HG03571 (cell line): ENCODE measurements around the gene SOX5.
"Not testable (repeated sequence)": the region's sequence is repeated elsewhere in the genome, so short reads cannot be mapped to it uniquely, and the experiment has no call there.

Experiments
- ATAC-seq: cut with Tn5 transposase; IDR thresholded peaks from one replicate; pipeline ENCODE4 v1.9.1; 2021; ENCODE audit not compliant: unreplicated experiment

Gene SOX5

GRCh38 chr12:23911574-23911973, 37.9 kb downstream of the SOX5 start:
- ATAC-seq, result no peak

- ATAC-seq, result no peak
These were observed 39.9 kb downstream of the SOX5 start for GRCh38 chr12:23909551-23909950.

DNA sequence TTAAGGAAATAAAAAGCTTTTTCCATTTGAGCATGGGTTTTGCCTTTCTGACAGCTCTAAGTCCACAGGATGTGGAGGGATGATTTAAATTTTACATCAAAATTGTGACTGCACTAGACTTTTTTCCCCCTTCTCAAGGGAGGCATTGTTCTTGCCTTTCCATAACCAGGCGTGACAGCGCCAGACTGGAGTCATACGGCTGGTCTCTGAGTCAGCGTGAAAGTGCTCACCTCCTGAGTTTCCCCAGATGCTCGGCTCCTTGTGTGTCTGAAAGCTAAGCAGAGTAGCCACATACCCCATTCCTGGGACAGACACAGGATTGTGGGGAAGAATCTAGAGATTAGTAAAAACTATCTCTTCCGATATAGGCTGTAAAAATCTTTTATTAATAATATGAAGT, 43.1 kb downstream of the SOX5 start:
- ATAC-seq, result no peak

- ATAC-seq, result no peak
These were observed 50.0 kb downstream of the SOX5 start for GRCh38 chr12:23899434-23899833.

- no peak for ATAC-seq
These were observed 51.3 kb downstream of the SOX5 start for GRCh38 chr12:23898121-23898520.

GRCh38 chr12:23895792-23896218, 53.7 kb downstream of the SOX5 start:
- no peak for ATAC-seq

DNA sequence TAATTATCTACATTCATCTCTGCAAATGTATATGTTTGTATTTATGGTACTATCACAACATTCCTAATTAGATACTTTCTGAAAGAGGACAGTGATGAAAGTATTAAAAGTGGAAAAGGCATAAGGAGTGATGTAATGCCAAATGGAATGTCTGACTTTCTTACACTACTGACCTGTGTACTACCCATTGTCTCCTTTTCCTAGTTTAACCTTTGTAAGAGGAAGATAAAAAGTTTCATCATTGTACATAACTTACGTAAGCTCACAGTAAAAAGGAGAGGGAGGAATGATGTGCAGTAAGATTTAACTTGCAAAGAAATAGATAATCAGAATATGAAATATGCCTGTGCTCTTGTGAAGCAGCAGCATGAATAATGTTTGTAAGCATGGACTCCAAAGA, 55.9 kb downstream of the SOX5 start:
- no peak for ATAC-seq

GRCh38 chr12:23891115-23891514, 58.4 kb downstream of the SOX5 start:
- no peak for ATAC-seq

DNA sequence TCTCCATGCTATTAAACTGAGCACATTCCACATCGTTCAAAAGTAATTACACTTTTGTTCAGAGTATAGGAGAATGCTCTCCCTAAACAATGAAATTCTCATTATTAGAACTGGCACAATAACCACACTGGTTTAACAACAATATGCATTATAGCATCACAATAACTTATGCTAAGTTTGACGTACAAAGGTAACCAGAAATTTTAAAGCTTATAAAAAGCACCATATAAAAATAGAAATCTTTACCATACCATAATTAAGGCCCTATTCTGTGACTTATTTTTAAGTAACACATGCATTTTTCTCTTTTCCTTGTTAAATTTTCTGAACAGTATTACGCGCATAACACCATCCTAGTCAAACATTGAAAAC, 60.4 kb downstream of the SOX5 start:
- ATAC-seq, result no peak

DNA sequence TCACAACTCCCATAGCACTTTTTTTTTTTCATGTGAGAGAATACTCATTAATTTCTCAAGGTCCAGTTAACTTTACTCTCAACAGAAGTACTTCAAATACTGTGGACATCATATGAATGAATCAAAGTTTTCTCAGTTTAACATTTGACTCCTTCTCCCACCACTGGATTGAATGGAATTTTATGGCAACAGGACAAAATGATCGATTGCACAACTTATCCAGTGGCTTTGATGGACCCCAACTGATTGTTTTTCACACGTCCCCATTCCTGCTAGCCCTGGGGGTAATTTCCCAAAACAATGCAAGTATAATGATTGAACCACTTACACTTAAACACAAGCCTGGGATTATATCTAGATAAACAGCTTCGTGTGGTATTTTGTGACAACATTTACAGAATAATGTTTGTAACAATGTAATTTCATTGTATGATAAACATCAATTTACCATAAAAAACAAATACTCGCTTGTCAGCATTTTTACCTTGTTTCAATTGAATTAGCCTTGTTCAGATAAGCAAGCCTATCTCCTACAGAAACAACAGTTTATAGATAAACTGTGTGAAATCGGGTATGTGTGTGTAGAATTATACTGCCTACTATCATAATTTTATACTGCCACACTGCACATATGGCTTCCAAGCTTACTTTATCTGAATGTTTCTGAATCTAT, 60.9 kb downstream of the SOX5 start:
- no peak for ATAC-seq

GRCh38 chr12:23887055-23887835, 62.2 kb downstream of the SOX5 start:
- no peak for ATAC-seq

DNA sequence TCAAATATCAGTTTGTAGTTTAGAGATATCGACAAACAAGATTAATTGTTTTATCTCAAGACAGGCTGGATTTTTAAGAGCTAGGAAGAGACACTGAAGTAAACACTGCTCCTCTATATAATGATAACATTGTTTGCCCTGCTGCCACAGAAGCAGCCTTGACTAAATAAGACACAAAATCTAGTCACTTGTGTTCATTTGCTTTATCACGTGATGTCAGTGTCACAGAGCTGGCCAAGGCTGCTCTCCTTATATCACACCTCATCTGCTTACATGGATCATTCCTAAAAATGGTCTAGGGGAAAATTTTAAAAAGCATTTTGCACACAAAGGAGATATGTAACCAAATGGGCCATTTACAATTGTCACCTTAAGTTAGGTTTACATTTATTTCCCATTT, 64.1 kb downstream of the SOX5 start:
- no peak for ATAC-seq

DNA sequence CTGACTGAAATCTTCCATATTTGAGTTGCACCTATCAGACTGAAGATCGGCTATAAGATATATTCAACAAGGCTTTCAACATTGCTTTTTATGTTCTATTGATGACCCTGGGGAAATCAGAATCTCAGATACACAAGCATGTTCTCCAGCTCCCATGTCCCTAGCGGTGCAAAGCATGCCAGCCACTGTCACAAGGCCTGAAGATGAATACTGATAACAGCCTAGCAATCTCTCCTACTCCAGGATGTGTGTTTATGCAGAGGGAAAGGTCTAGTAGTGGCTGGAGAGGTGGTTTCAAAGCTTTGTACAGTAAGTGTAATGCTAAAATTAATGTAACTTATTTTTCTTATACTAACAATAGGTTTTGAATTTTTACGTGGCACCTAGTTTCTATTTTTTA, 64.6 kb downstream of the SOX5 start:
- ATAC-seq, result no peak

DNA sequence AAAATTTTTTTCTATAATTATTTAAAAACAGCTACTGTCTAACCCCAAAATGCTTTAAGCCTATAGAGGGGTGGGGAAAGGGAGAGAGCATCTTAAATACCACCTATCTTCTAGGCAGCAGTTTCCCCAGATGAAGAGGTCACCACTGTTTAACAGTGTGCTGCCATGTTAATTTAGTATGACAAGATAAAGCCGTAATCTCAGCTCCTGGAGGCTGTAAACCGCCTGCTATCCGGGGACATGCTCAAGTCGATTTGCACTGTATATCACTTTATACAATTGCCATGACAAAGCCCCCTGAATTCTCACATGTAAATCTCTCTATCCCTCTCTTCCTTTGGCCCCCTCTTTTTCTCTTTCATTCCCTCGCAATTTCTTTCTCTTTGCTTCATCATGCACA, 68.5 kb downstream of the SOX5 start:
- ATAC-seq, result no peak

- ATAC-seq, result not testable (repeated sequence)
These were observed 72.9 kb downstream of the SOX5 start for GRCh38 chr12:23876618-23877017.

- ATAC-seq, result no peak
These were observed 81.7 kb downstream of the SOX5 start for GRCh38 chr12:23867794-23868193.

GRCh38 chr12:23862701-23863100, 86.8 kb downstream of the SOX5 start:
- ATAC-seq, result no peak

GRCh38 chr12:23860019-23860418, 89.5 kb downstream of the SOX5 start:
- ATAC-seq, result no peak

DNA sequence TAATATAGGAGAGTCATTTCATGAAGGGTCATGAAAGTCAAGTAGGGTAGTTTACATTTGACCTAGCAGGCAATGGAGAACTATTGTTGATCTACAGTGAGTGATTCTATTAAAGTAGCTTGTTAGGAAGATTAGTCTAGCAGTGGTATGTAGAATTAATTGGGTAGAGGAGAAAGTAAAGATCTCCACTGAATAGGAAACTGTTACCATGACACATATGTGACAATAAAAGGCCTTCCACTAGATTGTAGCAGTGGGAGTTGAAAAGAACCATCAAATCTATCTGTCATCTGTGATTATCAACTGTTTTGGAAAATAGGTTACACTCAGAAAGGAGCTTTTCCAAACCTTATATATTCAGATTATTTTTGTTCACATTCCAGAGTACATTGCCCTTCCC, 92.3 kb downstream of the SOX5 start:
- ATAC-seq, result no peak

DNA sequence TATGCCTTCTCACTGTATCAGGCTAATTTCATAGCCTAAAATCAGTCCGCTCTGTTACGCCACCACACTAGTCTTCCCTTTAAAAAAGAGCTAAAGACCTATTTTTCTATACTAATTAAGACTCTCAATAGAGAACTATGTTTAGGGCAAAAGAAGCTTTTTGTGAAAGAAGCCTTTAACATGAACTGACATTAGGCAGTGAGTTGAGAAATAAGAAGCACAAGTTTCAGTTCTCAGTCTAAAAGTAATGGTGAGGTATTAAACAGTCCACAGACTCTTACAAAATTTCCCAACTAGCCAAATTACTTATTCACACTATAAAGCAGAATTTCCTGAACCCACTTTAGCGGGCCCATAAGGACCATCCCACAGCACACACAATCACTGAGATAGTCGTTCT, 93.7 kb downstream of the SOX5 start:
- ATAC-seq, result no peak

DNA sequence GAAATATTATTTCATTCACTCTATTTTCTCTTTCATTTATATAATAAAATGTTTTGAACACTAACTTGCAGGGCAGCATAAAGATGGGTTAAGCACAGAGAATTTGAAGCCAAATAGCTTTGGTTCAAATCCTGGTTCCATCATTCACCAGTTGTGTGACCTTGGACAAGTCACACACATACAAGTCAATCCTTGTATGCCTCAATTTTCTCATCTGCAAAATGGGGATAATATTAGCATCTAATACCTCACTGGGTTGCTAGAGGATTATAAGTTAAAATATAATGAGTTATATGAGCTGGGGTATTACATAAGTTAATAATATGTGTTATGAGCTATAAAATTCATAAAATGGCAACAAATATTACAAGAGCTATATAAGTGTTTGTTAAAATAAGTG, 94.9 kb downstream of the SOX5 start:
- ATAC-seq, result no peak

GRCh38 chr12:23853640-23854039, 95.8 kb downstream of the SOX5 start:
- ATAC-seq, result no peak

DNA sequence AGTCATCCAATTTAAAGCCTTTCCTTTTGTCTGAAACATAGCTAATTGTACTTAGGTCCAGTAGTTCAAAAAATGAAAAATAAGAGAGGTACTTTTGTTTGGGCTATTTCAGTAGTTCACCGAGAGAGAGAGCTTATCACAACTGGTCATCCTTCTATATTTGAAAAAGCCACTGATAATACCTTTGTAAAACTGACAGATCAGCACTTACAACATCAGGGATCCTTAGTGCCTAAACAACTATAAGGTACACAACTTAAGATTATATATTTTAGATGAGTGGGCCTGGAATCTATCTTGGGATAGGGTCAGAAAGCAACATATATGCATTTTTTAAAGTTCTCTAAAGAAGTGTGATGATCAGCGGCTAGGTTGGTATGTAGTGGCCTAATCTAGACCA, 97.9 kb downstream of the SOX5 start:
- no peak for ATAC-seq
